PC-3 (cell line): ENCODE data around the gene CCSER2. TPM values are rescaled to one million over a fixed set of nuclear protein-coding genes. Genes with fewer than 3 reads are reported as not detected.

Experiments
- ATAC-seq: fragments of 200-7000 bp; cut with Tn5 transposase; 2 replicates; pipeline ENCODE4 v1.9.1; 2020; ENCODE audit warnings: mild to moderate bottlenecking, moderate library complexity
- BruUV-seq: library from RNA; stranded (reverse); fragments of 400-500 nt; replicated peaks from 2 replicates; lab custom pipeline; 2021; lab: Mats Ljungman, UMichigan
- CTCF ChIA-PET: fragments of 300-600 bp; sonication (Branson Sonifier 250); formaldehyde crosslinking; loops from one replicate; lab custom pipeline; 2022; ENCODE audit warnings: antibody characterized with exemption; lab: Charles Lee
- POLR2A ChIA-PET: fragments of 300-600 bp; sonication (Branson Sonifier 250); formaldehyde crosslinking; loops from one replicate; lab custom pipeline; 2022; ENCODE audit warnings: antibody characterized with exemption; ENCODE audit not compliant: unreplicated experiment; lab: Charles Lee
- DNase-seq: peaks from one replicate; pipeline ENCODE4 v3.0.0-alpha.2; 2015
- H2AFZ ChIP-seq: fragments of 300-600 bp; sonication (generic); 2 replicates; pipeline ENCODE4 v1.6.0; 2016; ENCODE audit warnings: antibody characterized with exemption, low read length
- H3F3A ChIP-seq: fragments of 300-600 bp; sonication (generic); one replicate; pipeline ENCODE4 v1.6.0; 2017; ENCODE audit warnings: antibody characterized with exemption, low read length, control low read depth, mild to moderate bottlenecking; ENCODE audit not compliant: unreplicated experiment
- H3K27ac ChIP-seq: fragments of 300-600 bp; sonication (generic); 2 replicates; pipeline ENCODE4 v1.5.1; 2016; ENCODE audit warnings: mild to moderate bottlenecking, low read length
- H3K27me3 ChIP-seq: fragments of 300-600 bp; sonication (generic); 2 replicates; pipeline ENCODE4 v1.6.1; 2016; ENCODE audit warnings: low read length, mixed read lengths
- H3K36me3 ChIP-seq: fragments of 300-600 bp; sonication (generic); 2 replicates; pipeline ENCODE4 v1.6.1; 2016; ENCODE audit warnings: low read depth, mixed run types, low read length, mixed read lengths
- H3K4me1 ChIP-seq: fragments of 300-600 bp; sonication (generic); 2 replicates; pipeline ENCODE4 v1.5.1; 2016; ENCODE audit warnings: low read length; ENCODE audit not compliant: insufficient read depth
- H3K4me2 ChIP-seq: fragments of 300-600 bp; sonication (generic); 2 replicates; pipeline ENCODE4 v1.6.0; 2016; ENCODE audit warnings: low read length
- H3K4me3 ChIP-seq: fragments of 300-600 bp; sonication (generic); 2 replicates; pipeline ENCODE4 v1.5.1; 2016; ENCODE audit warnings: mild to moderate bottlenecking, low read length, mixed read lengths
- H3K79me2 ChIP-seq: fragments of 300-600 bp; sonication (generic); 2 replicates; pipeline ENCODE4 v1.6.1; 2017; ENCODE audit warnings: low read length, mixed read lengths
- H3K9ac ChIP-seq: fragments of 300-600 bp; sonication (generic); 2 replicates; pipeline ENCODE4 v1.6.0; 2016; ENCODE audit warnings: mild to moderate bottlenecking, low read length
- H3K9me2 ChIP-seq: fragments of 300-600 bp; sonication (generic); replicated peaks from 2 replicates; pipeline ENCODE4 v1.6.1; 2016; ENCODE audit warnings: mixed run types, low read length, mixed read lengths
- H3K9me3 ChIP-seq: fragments of 300-600 bp; sonication (generic); 2 replicates; pipeline ENCODE4 v1.6.1; 2016; ENCODE audit warnings: low read length, mixed read lengths
- H4K20me1 ChIP-seq: fragments of 300-600 bp; sonication (generic); 2 replicates; pipeline ENCODE4 v1.6.1; 2016; ENCODE audit warnings: low read length, mixed read lengths
- EZH2 ChIP-seq: fragments of 300-600 bp; sonication (generic); IDR thresholded peaks from one replicate; pipeline ENCODE4 v1.6.1; 2017; ENCODE audit warnings: antibody characterized with exemption, mild to moderate bottlenecking, low read length; ENCODE audit not compliant: unreplicated experiment
- EZH2phosphoT487 ChIP-seq: fragments of 300-600 bp; sonication (generic); IDR thresholded peaks from 2 replicates; pipeline ENCODE4 v1.6.1; 2018; ENCODE audit warnings: mild to moderate bottlenecking, antibody characterized with exemption, low read length, borderline replicate concordance
- intact Hi-C: fragments of 100-400 bp; cut with micrococcal nuclease; formaldehyde crosslinking; loops from 2 replicates; pipeline ENCODE4 v1.9.0; 2023
- total RNA-seq: library from RNA; depleted of rRNA; stranded (reverse); fragments of >200 nt; gene quantifications from 2 replicates; pipeline ENCODE4 v1.2.3, GENCODE V29; 2014
- TF ChIP-seq, protein P1 (sequence below): fragments of 300-600 bp; sonication (generic); conservative IDR thresholded peaks from 2 replicates; pipeline ENCODE4 v1.5.1; 2017; ENCODE audit warnings: antibody characterized with exemption, low read depth, mild to moderate bottlenecking, low read length

Gene CCSER2
- total RNA-seq, 1 experiment from 2014 or later: 10.2 TPM

DNA sequence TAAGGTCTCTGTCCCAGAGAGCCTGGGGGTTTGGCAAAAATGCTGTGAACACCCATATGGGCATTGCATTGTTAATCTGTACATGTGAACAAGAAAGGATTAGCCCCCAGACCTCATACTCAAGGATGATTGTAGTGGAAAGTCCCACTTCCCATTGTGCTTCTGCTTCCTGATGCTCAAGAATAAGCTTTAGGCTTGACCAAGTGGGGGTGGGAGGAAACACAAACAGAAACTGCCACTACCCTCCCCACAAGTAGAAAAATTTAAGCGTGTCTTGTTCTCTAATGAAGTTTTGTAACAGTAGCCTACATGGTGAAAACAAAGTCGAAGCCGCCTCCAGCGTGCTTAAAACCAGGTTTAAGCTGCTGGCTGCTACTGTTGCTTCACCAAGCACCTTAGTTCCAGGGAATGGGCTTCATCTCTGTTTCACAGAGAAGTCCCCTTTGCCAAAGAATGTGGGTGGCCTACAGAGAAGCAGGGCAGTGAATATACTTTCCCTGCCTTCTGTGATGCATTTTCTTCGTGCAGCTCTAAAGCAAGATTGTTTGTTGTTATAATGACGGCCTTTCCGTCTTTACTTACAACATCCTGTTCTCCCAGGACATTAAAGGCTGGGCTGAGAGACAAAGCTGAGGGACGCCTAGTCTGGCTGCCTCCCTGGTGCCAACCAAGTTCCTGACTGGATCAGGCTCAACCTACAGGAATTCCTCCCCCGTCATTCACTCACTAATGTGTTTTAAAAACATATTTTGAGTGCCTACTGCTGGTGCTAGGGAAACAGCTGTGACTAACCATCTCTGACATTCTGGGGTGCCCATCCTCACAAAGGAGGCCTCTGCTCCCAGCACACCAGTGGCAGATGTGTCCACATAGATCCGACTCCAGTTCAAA, 32.1 kb upstream of the CCSER2 start:
- intact Hi-C loops: no loop called here

DNA sequence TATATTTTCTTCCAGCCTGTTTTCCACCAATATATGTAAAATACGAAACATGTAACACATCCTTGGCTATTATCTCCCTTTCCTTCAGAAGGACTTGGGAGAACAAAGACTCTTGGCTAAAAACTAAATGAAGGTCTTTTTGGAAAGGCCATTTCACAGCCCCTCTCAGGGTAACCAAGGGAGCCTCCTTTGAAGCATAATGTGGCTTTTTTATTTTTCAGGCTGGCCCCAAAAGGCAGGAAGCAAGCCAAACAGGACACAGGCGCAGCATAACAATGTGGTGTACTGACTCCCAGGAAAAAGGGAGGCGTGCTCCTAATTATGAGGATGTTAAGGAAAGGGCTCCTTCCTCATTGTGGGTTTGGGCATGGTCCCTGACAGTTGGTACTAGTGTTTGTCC, 30.3 kb upstream of the CCSER2 start:
- TF ChIP-seq, protein P1, sequence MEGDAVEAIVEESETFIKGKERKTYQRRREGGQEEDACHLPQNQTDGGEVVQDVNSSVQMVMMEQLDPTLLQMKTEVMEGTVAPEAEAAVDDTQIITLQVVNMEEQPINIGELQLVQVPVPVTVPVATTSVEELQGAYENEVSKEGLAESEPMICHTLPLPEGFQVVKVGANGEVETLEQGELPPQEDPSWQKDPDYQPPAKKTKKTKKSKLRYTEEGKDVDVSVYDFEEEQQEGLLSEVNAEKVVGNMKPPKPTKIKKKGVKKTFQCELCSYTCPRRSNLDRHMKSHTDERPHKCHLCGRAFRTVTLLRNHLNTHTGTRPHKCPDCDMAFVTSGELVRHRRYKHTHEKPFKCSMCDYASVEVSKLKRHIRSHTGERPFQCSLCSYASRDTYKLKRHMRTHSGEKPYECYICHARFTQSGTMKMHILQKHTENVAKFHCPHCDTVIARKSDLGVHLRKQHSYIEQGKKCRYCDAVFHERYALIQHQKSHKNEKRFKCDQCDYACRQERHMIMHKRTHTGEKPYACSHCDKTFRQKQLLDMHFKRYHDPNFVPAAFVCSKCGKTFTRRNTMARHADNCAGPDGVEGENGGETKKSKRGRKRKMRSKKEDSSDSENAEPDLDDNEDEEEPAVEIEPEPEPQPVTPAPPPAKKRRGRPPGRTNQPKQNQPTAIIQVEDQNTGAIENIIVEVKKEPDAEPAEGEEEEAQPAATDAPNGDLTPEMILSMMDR: no peak
- TF ChIP-seq EZH2phosphoT487 (no peak), EZH2 (no peak)
- ATAC-seq: no peak
- CTCF ChIA-PET: no interaction called here
- Histone ChIP-seq H3K36me3 (no peaks in the 10 kb centered on the region), H3K9me3 (no peaks in the 10 kb centered on the region), H3K9me2 (no peaks in the 10 kb centered on the region), H3K4me3 (no peak overlapping the region), H3K79me2 (no peaks in the 10 kb centered on the region), H3F3A (no peaks in the 10 kb centered on the region), H4K20me1 (no peaks in the 10 kb centered on the region), H3K27ac (no peak overlapping the region), H3K4me1 (no peaks in the 10 kb centered on the region), H3K9ac (no peak overlapping the region), H2AFZ (no peak overlapping the region), H3K4me2 (no peak overlapping the region), H3K27me3 (peaks cover 21% of the 10 kb centered on the region)
- intact Hi-C loops: no loop called here
- no TSS peak for BruUV-seq
- POLR2A ChIA-PET: no interaction called here
- DNase-seq: no peak

More for the DNA sequence above, 32.1 kb upstream of the CCSER2 start:
- Histone ChIP-seq H3K9me2 (no peaks in the 10 kb centered on the region), H3K27ac (no peak overlapping the region), H3K4me2 (no peak overlapping the region), H3F3A (no peaks in the 10 kb centered on the region), H3K4me3 (no peak overlapping the region), H4K20me1 (no peaks in the 10 kb centered on the region), H3K4me1 (no peaks in the 10 kb centered on the region), H3K9ac (no peak overlapping the region), H3K27me3 (peaks cover 21% of the 10 kb centered on the region), H3K36me3 (no peaks in the 10 kb centered on the region), H3K79me2 (no peaks in the 10 kb centered on the region), H3K9me3 (no peaks in the 10 kb centered on the region), H2AFZ (no peak overlapping the region)
- DNase-seq (no peak), ATAC-seq (no peak)
- POLR2A ChIA-PET: no interaction called here
- BruUV-seq: no TSS peak
- TF ChIP-seq EZH2 (no peak), EZH2phosphoT487 (no peak)
- TF ChIP-seq, protein P1: no peak
- CTCF ChIA-PET: no interaction called here

DNA sequence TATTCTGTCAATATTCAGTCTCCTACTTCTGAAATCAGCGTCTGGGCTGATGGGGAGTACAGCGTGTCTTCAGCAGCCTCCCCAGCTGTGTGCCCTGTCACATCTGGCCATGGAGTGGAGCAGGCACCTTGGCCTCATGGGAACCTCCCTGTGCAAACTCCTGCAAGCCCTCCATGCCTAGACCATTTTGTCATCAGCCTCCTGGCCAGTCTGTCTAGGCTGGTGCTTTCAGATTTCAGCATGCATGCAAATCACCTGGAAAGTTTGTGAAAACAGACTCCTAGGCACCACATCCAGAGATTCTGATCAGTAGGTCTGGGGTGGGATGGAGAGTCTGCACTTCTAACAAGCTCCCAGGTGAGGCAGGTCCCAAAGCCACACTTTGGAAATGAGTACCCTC, 26.2 kb upstream of the CCSER2 start:
- Histone ChIP-seq H3K9me2 (no peaks in the 10 kb centered on the region), H3K4me2 (no peak overlapping the region), H3K4me1 (0 out of 2 replicates have a peak, but pooled peaks cover 3% of the 10 kb centered on the region), H3K36me3 (no peaks in the 10 kb centered on the region), H3K9ac (no peak overlapping the region), H3F3A (no peaks in the 10 kb centered on the region), H3K9me3 (no peaks in the 10 kb centered on the region), H3K27me3 (peaks cover 21% of the 10 kb centered on the region), H3K4me3 (no peak overlapping the region), H2AFZ (no peak overlapping the region), H3K79me2 (no peaks in the 10 kb centered on the region), H3K27ac (no peak overlapping the region), H4K20me1 (no peaks in the 10 kb centered on the region)
- no peak for DNase-seq
- no TSS peak for BruUV-seq
- intact Hi-C loops: no loop called here
- ChIA-PET CTCF (no interaction called here), POLR2A (interaction anchor here (0.7 kb wide), 1 partner anchor 27 kb away, joined by 8 read pairs; no protein-coding TSS in a partner anchor)
- TF ChIP-seq, protein P1: no peak
- TF ChIP-seq EZH2 (no peak), EZH2phosphoT487 (no peak)
- no peak for ATAC-seq
